Measurements from ENCODE around the gene ELL. TPM values are rescaled to one million over a fixed set of nuclear protein-coding genes. Genes with fewer than 3 reads are reported as not detected.

The ELL gene
- total RNA-seq, 1 experiment from 2014 or later = 17.0 TPM

DNA sequence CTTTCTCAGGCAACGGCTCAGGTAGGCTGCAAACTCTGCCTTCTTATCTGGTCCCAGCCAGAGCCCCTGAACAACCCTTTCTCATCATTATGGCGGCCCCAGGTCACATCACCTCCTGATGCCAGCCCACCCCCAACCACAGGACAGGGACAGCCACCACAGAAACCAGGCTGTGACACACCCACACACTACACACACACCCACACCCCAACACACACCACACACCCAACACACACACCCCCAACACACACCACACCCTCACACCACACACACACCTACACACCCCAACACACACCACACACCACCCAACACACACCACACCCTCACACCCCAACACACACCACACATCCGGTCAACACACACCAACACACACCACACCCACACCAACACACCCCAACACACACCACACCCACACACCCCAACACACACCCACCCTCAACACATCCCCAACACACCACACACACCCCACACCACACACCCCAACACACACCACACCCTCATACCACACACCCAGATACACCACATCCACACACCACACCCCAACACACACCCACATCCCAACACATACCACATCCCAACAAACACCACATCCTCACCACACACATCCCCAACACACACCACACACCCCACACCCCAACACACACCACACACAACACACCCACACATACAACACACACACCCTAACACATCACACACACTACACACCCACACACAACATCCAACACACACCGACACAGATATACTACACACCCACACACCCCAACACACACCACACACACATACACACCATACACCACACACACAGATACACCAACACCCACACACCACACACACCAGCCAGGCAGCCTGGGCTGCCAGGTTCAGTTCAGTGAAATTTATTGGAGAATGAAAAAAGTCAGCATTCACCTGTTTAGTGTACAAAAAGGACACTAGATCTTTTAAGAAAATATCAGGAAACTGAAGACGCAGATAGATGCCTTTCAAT is 79.8 kb downstream of the ELL start:
- peaks cover 1% of the 10 kb centered on the region; the same call in 1 of the 2 replicates for H3K27me3 Mint-ChIP-seq (ENCODE audit: low read depth)
- Histone ChIP-seq H3K9me3 (ENCODE audit: control insufficient read depth, low read depth, low read length) (no peaks in the 10 kb centered on the region), H3K56ac (ENCODE audit: insufficient read length, low read depth, low read length) (no peak overlapping the region), H2BK12ac (ENCODE audit: insufficient read length, low read depth, low read length) (no peak overlapping the region), H3K27me3 (ENCODE audit: insufficient read depth, low read length) (no peaks in the 10 kb centered on the region), H2BK15ac (ENCODE audit: low read depth, low read length) (no peak overlapping the region), H3K79me2 (ENCODE audit: insufficient read depth, low read length) (no peaks in the 10 kb centered on the region), H4K91ac (ENCODE audit: insufficient read length, low read depth, low read length) (no peak overlapping the region), H4K20me1 (ENCODE audit: control insufficient read depth, insufficient read depth, insufficient read length) (no peaks in the 10 kb centered on the region), H3K27ac (ENCODE audit: insufficient read length, low read depth, low read length) (no peak overlapping the region), H4K8ac (replicated peaks; ENCODE audit: insufficient read length, low read depth, low read length) (no peak overlapping the region), H3K79me1 (ENCODE audit: insufficient read depth, low read depth, low read length, poor library complexity, severe bottlenecking) (no peaks in the 10 kb centered on the region), H3K14ac (ENCODE audit: insufficient read depth, low read length) (no peak overlapping the region), H4K5ac (ENCODE audit: insufficient read length, low read depth, low read length) (no peak overlapping the region), H2AFZ (ENCODE audit: low read length) (no peak overlapping the region), H3T11ph (ENCODE audit: low read length) (no peak overlapping the region), H3K18ac (ENCODE audit: insufficient read length, low read depth, low read length) (no peak overlapping the region), H3K4me1 (ENCODE audit: insufficient read depth, low read length) (peaks cover 7% of the 10 kb centered on the region; the same call in 1 of the 2 replicates), H3K23ac (ENCODE audit: insufficient read length, low read depth, low read length) (no peak overlapping the region), H3K4ac (ENCODE audit: low read depth, low read length) (no peak overlapping the region), H2BK20ac (ENCODE audit: low read depth, low read length, poor library complexity, severe bottlenecking) (no peak overlapping the region), H3K9ac (ENCODE audit: extremely low read depth, insufficient read length, low read length) (no peak overlapping the region), H3K23me2 (ENCODE audit: insufficient read length, low read depth, low read length, poor library complexity, severe bottlenecking) (peaks cover 4% of the 10 kb centered on the region), H2BK5ac (ENCODE audit: insufficient read length, low read length) (no peak overlapping the region), H3K4me2 (ENCODE audit: insufficient read depth, insufficient read length, low read length) (no peak overlapping the region), H2AK5ac (ENCODE audit: insufficient read length, low read length) (no peak overlapping the region), H2BK120ac (ENCODE audit: low read depth, low read length, poor library complexity, severe bottlenecking) (no peak overlapping the region)
- TF ChIP-seq, protein P1, sequence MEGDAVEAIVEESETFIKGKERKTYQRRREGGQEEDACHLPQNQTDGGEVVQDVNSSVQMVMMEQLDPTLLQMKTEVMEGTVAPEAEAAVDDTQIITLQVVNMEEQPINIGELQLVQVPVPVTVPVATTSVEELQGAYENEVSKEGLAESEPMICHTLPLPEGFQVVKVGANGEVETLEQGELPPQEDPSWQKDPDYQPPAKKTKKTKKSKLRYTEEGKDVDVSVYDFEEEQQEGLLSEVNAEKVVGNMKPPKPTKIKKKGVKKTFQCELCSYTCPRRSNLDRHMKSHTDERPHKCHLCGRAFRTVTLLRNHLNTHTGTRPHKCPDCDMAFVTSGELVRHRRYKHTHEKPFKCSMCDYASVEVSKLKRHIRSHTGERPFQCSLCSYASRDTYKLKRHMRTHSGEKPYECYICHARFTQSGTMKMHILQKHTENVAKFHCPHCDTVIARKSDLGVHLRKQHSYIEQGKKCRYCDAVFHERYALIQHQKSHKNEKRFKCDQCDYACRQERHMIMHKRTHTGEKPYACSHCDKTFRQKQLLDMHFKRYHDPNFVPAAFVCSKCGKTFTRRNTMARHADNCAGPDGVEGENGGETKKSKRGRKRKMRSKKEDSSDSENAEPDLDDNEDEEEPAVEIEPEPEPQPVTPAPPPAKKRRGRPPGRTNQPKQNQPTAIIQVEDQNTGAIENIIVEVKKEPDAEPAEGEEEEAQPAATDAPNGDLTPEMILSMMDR (conservative IDR thresholded peaks at IDR 0.05) = no peak
- H3K36me3 Mint-ChIP-seq (ENCODE audit: insufficient read depth in 1 of 3, low read depth in 3 of 3) = peaks cover 5 to 23% (median 15%) of the 10 kb centered on the region in 3 experiments; a peak in 6 of 7 replicates
- H3K4me3 Mint-ChIP-seq = peak overlapping the region in 1 of 2 experiments; percentile 4; a peak in 1 of 5 replicates
- H3K27ac Mint-ChIP-seq = no peak overlapping the region; a peak in 2 of 7 replicates
- WGBS (ENCODE audit: extremely low coverage, insufficient read length, low lambda C conversion rate) = 100% methylated on average over 2 of the region's 5 CpGs
- peaks cover 20 to 23% of the 10 kb centered on the region in 2 experiments for H3K4me1 Mint-ChIP-seq
- no peak for DNase-seq
- peaks cover 3% of the 10 kb centered on the region in 2 experiments; a peak in 3 of 5 replicates for H3K9me3 Mint-ChIP-seq
